ENCODE data around the gene TREML2. TPM values are rescaled to one million over a fixed set of nuclear protein-coding genes. Genes with fewer than 3 reads are reported as not detected.

TREML2 gene
- total RNA-seq, 1 experiment from 2014 or later, result not detected

DNA sequence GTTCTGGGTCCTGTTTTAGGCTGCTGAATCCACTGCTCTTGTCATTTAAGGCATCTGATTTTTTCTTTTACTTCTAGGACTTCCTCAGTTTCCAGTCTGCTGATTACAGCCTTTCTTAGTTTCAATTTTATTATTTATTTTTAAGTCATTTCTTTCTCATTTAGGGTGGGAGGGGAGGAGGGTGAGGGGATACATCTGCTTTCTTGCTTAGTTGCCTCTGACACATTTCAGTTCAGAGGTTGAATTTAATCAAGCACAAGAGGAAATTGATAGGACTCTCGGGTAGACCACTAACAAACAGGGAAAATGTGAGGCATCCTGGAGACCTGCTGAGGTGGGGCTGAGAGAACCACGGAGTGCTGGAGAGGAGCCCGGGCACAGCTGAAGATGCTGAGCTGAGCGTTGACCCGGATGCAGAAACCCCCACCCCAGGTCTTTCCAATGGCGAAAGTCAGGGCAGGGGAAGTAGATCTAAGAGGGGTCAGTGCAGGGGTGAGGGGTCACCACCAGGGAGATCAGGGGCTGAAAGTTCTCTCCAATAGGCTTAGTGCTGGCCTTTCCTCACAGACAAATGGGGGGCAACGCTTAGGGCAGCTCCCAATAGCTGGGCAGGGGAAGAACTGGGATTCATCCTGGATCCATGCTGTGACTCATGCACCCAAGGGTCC, 7.6 kb upstream of the TREML2 start:
- no peaks in the 10 kb centered on the region for H3K36me3 ChIP-seq (ENCODE audit: low read depth, low read length)
- H3K27ac ChIP-seq (ENCODE audit: low read length), result no peak overlapping the region
- no peak overlapping the region for H2AFZ ChIP-seq (ENCODE audit: low read length)
- CTCF ChIA-PET, result no interaction called here
- intact Hi-C loops (cut with micrococcal nuclease), result no loop called here
- peaks cover 38% of the 10 kb centered on the region for H3K27me3 ChIP-seq (ENCODE audit: low read length)
- no peak overlapping the region for H3K4me2 ChIP-seq (ENCODE audit: low read length)
- DNase-seq (no peak), ATAC-seq (no peak)
- BruUV-seq (replicated peaks), result no TSS peak
- no peak overlapping the region for H3K4me3 ChIP-seq (ENCODE audit: low read length)
- H3K9me3 ChIP-seq (ENCODE audit: low read length), result no peaks in the 10 kb centered on the region
- H3K9ac ChIP-seq (ENCODE audit: low read length), result no peak overlapping the region
- H3F3A ChIP-seq (ENCODE audit: low read length, unreplicated experiment), result no peaks in the 10 kb centered on the region
- POLR2A ChIA-PET (ENCODE audit: unreplicated experiment), result no interaction called here
- no peaks in the 10 kb centered on the region for H3K79me2 ChIP-seq (ENCODE audit: low read length)
- H3K4me1 ChIP-seq (ENCODE audit: insufficient read depth, low read length), result no peaks in the 10 kb centered on the region
- no peaks in the 10 kb centered on the region for H3K9me2 ChIP-seq (replicated peaks; ENCODE audit: low read length)
- no peaks in the 10 kb centered on the region for H4K20me1 ChIP-seq (ENCODE audit: low read length)
- no peak for TF ChIP-seq EZH2phosphoT487 (IDR thresholded peaks at IDR 0.05; ENCODE audit: borderline replicate concordance, low read length)
- no peak for TF ChIP-seq CTCF (conservative IDR thresholded peaks at IDR 0.05; ENCODE audit: low read depth, low read length)
- TF ChIP-seq EZH2 (IDR thresholded peaks at IDR 0.05; ENCODE audit: low read length, unreplicated experiment), result no peak

DNA sequence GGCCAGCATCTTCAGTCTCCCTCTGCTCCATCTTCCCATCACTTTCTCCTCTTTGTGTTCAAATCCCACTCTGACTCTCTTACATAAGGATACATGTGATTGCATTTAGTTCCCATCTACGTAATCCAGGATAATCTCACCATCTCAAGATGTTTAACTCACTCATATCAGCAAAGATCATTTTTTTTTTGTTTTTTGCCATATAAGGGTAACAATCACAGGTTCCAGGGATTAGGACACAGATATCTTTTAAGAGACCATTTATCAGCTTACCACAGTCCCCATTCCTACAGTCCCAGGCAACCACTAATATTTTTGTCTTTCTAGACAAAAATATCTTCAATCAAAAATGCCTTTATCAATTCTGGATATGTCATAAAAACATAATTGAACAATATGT, 3.2 kb upstream of the TREML2 start:
- no peak overlapping the region for H3K27ac ChIP-seq (ENCODE audit: low read length)
- DNase-seq (no peak), ATAC-seq (no peak)
- H3K9me2 ChIP-seq (replicated peaks; ENCODE audit: low read length), result no peaks in the 10 kb centered on the region
- H3K4me1 ChIP-seq (ENCODE audit: insufficient read depth, low read length), result no peaks in the 10 kb centered on the region
- no TSS peak for BruUV-seq (replicated peaks)
- H3K36me3 ChIP-seq (ENCODE audit: low read depth, low read length), result no peaks in the 10 kb centered on the region
- H2AFZ ChIP-seq (ENCODE audit: low read length), result no peak overlapping the region
- no peak overlapping the region for H3K9ac ChIP-seq (ENCODE audit: low read length)
- intact Hi-C loops (cut with micrococcal nuclease), result no loop called here
- ChIA-PET CTCF (no interaction called here), POLR2A (ENCODE audit: unreplicated experiment) (no interaction called here)
- no peaks in the 10 kb centered on the region for H3K79me2 ChIP-seq (ENCODE audit: low read length)
- H4K20me1 ChIP-seq (ENCODE audit: low read length), result no peaks in the 10 kb centered on the region
- no peaks in the 10 kb centered on the region for H3F3A ChIP-seq (ENCODE audit: low read length, unreplicated experiment)
- no peak overlapping the region for H3K4me2 ChIP-seq (ENCODE audit: low read length)
- peaks cover 54% of the 10 kb centered on the region for H3K27me3 ChIP-seq (ENCODE audit: low read length)
- H3K4me3 ChIP-seq (ENCODE audit: low read length), result no peak overlapping the region
- H3K9me3 ChIP-seq (ENCODE audit: low read length), result no peaks in the 10 kb centered on the region
- TF ChIP-seq EZH2phosphoT487 (IDR thresholded peaks at IDR 0.05; ENCODE audit: borderline replicate concordance, low read length) (no peak), EZH2 (IDR thresholded peaks at IDR 0.05; ENCODE audit: low read length, unreplicated experiment) (no peak), CTCF (conservative IDR thresholded peaks at IDR 0.05; ENCODE audit: low read depth, low read length) (no peak)

DNA sequence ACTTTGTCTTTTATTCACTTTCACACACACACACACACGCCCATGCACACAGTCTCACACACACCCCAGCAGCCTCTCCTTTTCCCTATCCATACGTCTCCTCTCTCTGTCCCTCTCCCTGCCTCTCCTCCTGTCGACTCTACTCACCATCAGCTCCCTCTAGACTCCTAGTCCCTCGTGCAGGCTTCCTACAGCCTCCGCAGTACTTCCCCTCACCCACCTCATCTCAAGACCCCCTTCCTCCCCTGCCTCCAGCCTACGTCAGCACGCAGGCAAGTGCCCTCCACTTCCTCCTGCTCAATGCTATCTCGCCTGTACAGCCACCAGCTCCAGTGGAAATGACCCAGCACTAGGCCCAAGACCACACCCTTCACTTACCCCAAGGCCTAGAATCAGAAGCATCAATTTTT, 820 bp upstream of the TREML2 start:
- CTCF ChIA-PET, result no interaction called here
- DNase-seq (no peak), ATAC-seq (no peak)
- no peaks in the 10 kb centered on the region for H3K36me3 ChIP-seq (ENCODE audit: low read depth, low read length)
- no peaks in the 10 kb centered on the region for H4K20me1 ChIP-seq (ENCODE audit: low read length)
- H2AFZ ChIP-seq (ENCODE audit: low read length), result no peak overlapping the region
- H3K4me3 ChIP-seq (ENCODE audit: low read length), result no peak overlapping the region
- H3K27me3 ChIP-seq (ENCODE audit: low read length), result peaks cover 61% of the 10 kb centered on the region
- H3K4me1 ChIP-seq (ENCODE audit: insufficient read depth, low read length), result no peaks in the 10 kb centered on the region
- H3K79me2 ChIP-seq (ENCODE audit: low read length), result no peaks in the 10 kb centered on the region
- no peak overlapping the region for H3K4me2 ChIP-seq (ENCODE audit: low read length)
- no TSS peak for BruUV-seq (replicated peaks)
- intact Hi-C loops (cut with micrococcal nuclease), result no loop called here
- no peak overlapping the region for H3K9ac ChIP-seq (ENCODE audit: low read length)
- no peaks in the 10 kb centered on the region for H3K9me2 ChIP-seq (replicated peaks; ENCODE audit: low read length)
- POLR2A ChIA-PET (ENCODE audit: unreplicated experiment), result no interaction called here
- no peaks in the 10 kb centered on the region for H3K9me3 ChIP-seq (ENCODE audit: low read length)
- H3F3A ChIP-seq (ENCODE audit: low read length, unreplicated experiment), result no peaks in the 10 kb centered on the region
- TF ChIP-seq CTCF (conservative IDR thresholded peaks at IDR 0.05; ENCODE audit: low read depth, low read length), result no peak
- TF ChIP-seq EZH2 (IDR thresholded peaks at IDR 0.05; ENCODE audit: low read length, unreplicated experiment), result no peak
- TF ChIP-seq EZH2phosphoT487 (IDR thresholded peaks at IDR 0.05; ENCODE audit: borderline replicate concordance, low read length), result no peak
- H3K27ac ChIP-seq (ENCODE audit: low read length), result no peak overlapping the region

Measured in PC-3 (cell line).